ENCODE data around the gene BMP2.

BMP2 gene

DNA sequence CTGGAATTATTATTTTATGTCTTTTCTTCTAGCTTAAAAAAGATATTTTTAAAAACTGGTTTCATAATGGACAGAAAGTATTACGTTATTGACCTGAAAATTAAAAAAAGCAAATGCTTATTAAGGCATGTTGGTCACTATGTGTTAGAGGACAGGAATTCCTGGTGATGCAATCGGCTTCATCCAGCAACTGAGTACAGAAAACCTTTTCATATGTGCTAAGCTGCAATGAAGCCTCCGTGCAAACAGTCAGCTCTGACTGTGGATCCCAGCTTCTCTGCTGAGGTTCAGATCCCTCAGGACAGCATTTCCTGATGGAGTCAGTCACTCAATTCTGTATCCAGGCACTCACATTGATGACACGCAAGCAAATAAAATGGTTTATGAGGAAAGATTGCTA, 22.7 kb upstream of the BMP2 start:
- Histone ChIP-seq H3K27me3 (ENCODE audit: control insufficient read depth, insufficient read depth, low read length) (no peaks in the 10 kb centered on the region), H3K4me3 (ENCODE audit: low read length) (no peak overlapping the region), H3K36me3 (ENCODE audit: control insufficient read depth, insufficient read depth, low read length) (no peaks in the 10 kb centered on the region), H3K9ac (ENCODE audit: low read length) (no peak overlapping the region), H3K4me1 (ENCODE audit: control insufficient read depth, insufficient read depth, low read length) (no peaks in the 10 kb centered on the region), H3K27ac (ENCODE audit: low read depth, low read length) (no peak overlapping the region)

DNA sequence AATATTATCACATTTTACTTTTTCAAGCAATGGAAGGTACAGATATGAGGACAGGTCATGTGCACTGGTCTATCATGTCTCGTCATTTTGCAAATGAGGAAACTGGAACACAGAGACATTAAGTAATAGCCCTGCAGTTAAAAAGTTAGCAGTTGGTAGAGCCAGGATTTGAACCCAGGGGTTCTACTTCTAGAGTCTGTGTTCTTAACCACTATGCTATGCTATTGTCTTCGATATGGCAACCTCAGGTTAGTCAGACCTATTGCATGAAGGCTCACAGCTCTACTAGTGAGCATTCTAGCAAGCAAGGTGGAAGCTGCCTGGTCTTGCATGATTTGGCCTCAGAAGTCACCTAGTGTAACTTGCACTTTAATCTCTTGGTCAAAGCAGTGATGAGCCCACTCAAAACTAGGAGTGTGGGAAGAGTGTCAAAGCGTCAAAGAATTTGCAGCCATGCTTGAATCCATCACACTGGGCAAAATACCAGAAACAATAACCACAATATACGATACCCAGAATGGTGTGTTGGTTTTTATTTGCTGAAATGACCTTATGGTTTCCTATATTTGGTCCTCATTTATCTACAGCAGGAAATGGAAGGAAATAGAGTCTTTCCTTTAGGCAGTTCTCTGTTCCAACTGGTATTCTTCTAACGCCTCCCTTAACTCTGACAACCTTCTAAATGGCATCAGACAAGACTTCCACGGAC, 20.4 kb upstream of the BMP2 start:
- H3K9ac ChIP-seq (ENCODE audit: low read length) = no peak overlapping the region
- H3K4me3 ChIP-seq (ENCODE audit: low read length) = no peak overlapping the region
- no peak overlapping the region for H3K27ac ChIP-seq (ENCODE audit: low read depth, low read length)
- H3K4me1 ChIP-seq (ENCODE audit: control insufficient read depth, insufficient read depth, low read length) = no peaks in the 10 kb centered on the region
- no peaks in the 10 kb centered on the region for H3K27me3 ChIP-seq (ENCODE audit: control insufficient read depth, insufficient read depth, low read length)
- no peaks in the 10 kb centered on the region for H3K36me3 ChIP-seq (ENCODE audit: control insufficient read depth, insufficient read depth, low read length)

DNA sequence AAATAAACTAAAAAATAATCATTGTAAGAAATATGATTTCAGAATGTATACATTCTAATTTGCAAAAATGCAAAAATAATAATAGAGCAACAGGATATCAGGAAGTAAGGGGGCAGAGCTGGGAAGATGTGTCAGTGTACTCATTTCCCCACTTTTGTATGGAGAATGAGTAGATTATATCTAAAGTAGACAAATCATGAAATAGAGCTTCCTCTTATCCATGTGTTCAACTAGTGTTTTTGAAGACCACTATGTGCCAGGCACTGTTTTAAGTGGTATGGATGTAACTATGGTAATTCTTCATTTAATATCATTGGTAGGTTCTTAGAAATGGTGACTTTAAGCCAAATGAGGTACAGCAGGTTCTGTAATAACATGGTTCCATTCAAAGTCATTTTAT, 17.0 kb upstream of the BMP2 start:
- no peak overlapping the region for H3K4me3 ChIP-seq (ENCODE audit: low read length)
- no peak overlapping the region for H3K9ac ChIP-seq (ENCODE audit: low read length)
- no peak overlapping the region for H3K27ac ChIP-seq (ENCODE audit: low read depth, low read length)
- H3K27me3 ChIP-seq (ENCODE audit: control insufficient read depth, insufficient read depth, low read length) = no peaks in the 10 kb centered on the region
- no peaks in the 10 kb centered on the region for H3K36me3 ChIP-seq (ENCODE audit: control insufficient read depth, insufficient read depth, low read length)
- no peaks in the 10 kb centered on the region for H3K4me1 ChIP-seq (ENCODE audit: control insufficient read depth, insufficient read depth, low read length)

DNA sequence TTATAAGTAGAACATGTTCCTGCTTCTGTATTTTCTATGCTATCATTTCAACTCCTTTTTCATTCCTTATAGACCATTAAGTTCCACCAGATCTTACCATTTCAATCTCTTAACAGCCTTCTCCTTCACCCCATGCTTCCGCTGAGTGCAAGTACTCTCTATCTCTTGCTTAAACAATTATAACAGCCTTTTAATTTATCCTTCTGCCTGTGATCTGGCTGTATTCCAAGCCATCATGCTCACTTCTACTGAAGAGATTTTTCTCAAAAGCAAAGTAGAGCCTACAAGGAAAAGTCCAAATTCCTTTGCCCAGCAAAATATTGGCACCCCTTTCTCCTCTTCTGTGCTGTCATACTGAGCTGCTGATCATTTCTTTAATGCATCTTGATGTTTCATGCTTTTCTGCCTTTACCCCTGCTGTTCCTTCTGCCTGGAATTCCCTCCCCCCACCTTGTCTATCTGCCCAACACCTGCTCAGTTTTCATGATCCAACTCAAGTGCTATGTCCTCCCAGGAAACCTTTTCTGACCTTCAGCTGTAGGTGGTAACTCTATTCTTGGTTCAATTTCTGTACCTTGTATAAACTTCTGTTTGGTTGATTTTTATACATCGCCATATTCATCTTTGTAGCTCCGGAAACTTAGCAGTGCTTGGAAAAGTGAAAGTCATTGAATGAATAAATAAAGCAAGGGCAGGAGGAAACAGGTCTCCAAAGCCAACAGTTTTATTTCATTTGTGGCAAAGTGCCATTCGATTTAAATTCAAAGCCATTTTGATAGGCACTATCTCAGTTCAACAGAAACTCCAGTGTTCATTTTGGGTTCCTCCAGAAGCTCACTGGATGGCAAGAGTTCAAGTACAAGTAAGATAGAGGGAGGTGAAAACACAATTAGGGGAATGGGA, 10.5 kb upstream of the BMP2 start:
- Histone ChIP-seq H3K36me3 (ENCODE audit: control insufficient read depth, insufficient read depth, low read length) (no peaks in the 10 kb centered on the region), H3K4me3 (ENCODE audit: low read length) (no peak overlapping the region), H3K4me1 (ENCODE audit: control insufficient read depth, insufficient read depth, low read length) (no peaks in the 10 kb centered on the region), H3K27me3 (ENCODE audit: control insufficient read depth, insufficient read depth, low read length) (no peaks in the 10 kb centered on the region), H3K9ac (ENCODE audit: low read length) (no peak overlapping the region), H3K27ac (ENCODE audit: low read depth, low read length) (no peak overlapping the region)

- no peak overlapping the region for H3K9ac ChIP-seq (ENCODE audit: low read length)
- no peaks in the 10 kb centered on the region for H3K4me1 ChIP-seq (ENCODE audit: control insufficient read depth, insufficient read depth, low read length)
- H3K4me3 ChIP-seq (ENCODE audit: low read length) = no peak overlapping the region
- no peaks in the 10 kb centered on the region for H3K27me3 ChIP-seq (ENCODE audit: control insufficient read depth, insufficient read depth, low read length)
- no peak overlapping the region for H3K27ac ChIP-seq (ENCODE audit: low read depth, low read length)
- H3K36me3 ChIP-seq (ENCODE audit: control insufficient read depth, insufficient read depth, low read length) = no peaks in the 10 kb centered on the region
Measured at GRCh38 chr20:6764619-6765018, 2.9 kb upstream of the BMP2 start.

GRCh38 chr20:6765469-6766058, 1.9 kb upstream of the BMP2 start:
- H3K36me3 ChIP-seq (ENCODE audit: control insufficient read depth, insufficient read depth, low read length) = no peaks in the 10 kb centered on the region
- H3K27me3 ChIP-seq (ENCODE audit: control insufficient read depth, insufficient read depth, low read length) = no peaks in the 10 kb centered on the region
- no peaks in the 10 kb centered on the region for H3K4me1 ChIP-seq (ENCODE audit: control insufficient read depth, insufficient read depth, low read length)
- H3K27ac ChIP-seq (ENCODE audit: low read depth, low read length) = no peak overlapping the region
- no peak overlapping the region for H3K9ac ChIP-seq (ENCODE audit: low read length)
- H3K4me3 ChIP-seq (ENCODE audit: low read length) = no peak overlapping the region

GRCh38 chr20:6766433-6766832, 1.1 kb upstream of the BMP2 start:
- H3K27me3 ChIP-seq (ENCODE audit: control insufficient read depth, insufficient read depth, low read length) = no peaks in the 10 kb centered on the region
- H3K27ac ChIP-seq (ENCODE audit: low read depth, low read length) = no peak overlapping the region

DNA sequence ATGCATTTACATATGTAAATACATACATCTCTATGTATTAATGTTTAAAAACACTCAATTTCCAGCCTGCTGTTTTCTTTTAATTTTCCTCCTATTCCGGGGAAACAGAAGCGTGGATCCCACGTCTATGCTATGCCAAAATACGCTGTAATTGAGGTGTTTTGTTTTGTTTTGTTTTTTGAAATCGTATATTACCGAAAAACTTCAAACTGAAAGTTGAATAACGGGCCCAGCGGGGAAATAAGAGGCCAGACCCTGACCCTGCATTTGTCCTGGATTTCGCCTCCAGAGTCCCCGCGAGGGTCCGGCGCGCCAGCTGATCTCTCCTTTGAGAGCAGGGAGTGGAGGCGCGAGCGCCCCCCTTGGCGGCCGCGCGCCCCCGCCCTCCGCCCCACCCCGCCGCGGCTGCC, 355 bp upstream of the BMP2 start:
- Histone ChIP-seq H3K4me1 (ENCODE audit: control insufficient read depth, insufficient read depth, low read length) (no peaks in the 10 kb centered on the region), H3K9ac (ENCODE audit: low read length) (no peak overlapping the region), H3K27ac (ENCODE audit: low read depth, low read length) (no peak overlapping the region), H3K4me3 (ENCODE audit: low read length) (peak overlapping the region; percentile 57), H3K36me3 (ENCODE audit: control insufficient read depth, insufficient read depth, low read length) (no peaks in the 10 kb centered on the region), H3K27me3 (ENCODE audit: control insufficient read depth, insufficient read depth, low read length) (no peaks in the 10 kb centered on the region)

More at GRCh38 chr20:6766433-6766832, 1.1 kb upstream of the BMP2 start:
- Histone ChIP-seq H3K4me1 (ENCODE audit: control insufficient read depth, insufficient read depth, low read length) (no peaks in the 10 kb centered on the region), H3K36me3 (ENCODE audit: control insufficient read depth, insufficient read depth, low read length) (no peaks in the 10 kb centered on the region), H3K4me3 (ENCODE audit: low read length) (no peak overlapping the region), H3K9ac (ENCODE audit: low read length) (no peak overlapping the region)

GRCh38 chr20:6768228-6769140, 998 bp downstream of the BMP2 start:
- Histone ChIP-seq H3K27ac (ENCODE audit: low read depth, low read length) (no peak overlapping the region), H3K4me3 (ENCODE audit: low read length) (peak overlapping the region; percentile 76), H3K27me3 (ENCODE audit: control insufficient read depth, insufficient read depth, low read length) (no peaks in the 10 kb centered on the region), H3K36me3 (ENCODE audit: control insufficient read depth, insufficient read depth, low read length) (no peaks in the 10 kb centered on the region), H3K4me1 (ENCODE audit: control insufficient read depth, insufficient read depth, low read length) (no peaks in the 10 kb centered on the region), H3K9ac (ENCODE audit: low read length) (peak overlapping the region; percentile 24)

DNA sequence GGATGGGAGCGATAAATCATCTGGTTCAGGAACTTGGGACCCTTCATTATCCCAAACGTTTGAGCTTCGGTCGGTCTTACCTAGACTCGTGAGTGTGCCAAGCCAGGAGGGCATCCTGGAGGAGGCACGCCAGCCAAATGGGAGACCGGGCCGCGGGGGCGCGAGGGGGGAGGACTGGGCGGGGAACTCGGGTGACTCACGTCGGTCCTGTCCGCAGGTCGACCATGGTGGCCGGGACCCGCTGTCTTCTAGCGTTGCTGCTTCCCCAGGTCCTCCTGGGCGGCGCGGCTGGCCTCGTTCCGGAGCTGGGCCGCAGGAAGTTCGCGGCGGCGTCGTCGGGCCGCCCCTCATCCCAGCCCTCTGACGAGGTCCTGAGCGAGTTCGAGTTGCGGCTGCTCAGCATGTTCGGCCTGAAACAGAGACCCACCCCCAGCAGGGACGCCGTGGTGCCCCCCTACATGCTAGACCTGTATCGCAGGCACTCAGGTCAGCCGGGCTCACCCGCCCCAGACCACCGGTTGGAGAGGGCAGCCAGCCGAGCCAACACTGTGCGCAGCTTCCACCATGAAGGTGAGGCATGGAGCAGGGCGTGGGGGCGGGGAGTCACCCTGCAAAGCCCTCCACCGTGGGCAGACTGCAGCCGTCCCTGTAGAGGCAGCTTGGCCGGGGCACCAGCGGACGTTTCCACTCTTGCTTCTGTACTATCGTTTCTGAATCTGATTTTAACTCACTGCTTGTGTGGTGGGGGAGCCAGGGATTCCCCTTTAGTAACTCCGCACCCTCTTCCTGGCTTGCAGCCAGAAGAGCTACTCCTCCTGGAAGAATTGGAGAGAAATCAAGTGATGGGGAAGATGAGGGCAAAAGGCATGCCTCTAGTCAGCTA, 2.7 kb downstream of the BMP2 start:
- Histone ChIP-seq H3K27me3 (ENCODE audit: control insufficient read depth, insufficient read depth, low read length) (no peaks in the 10 kb centered on the region), H3K36me3 (ENCODE audit: control insufficient read depth, insufficient read depth, low read length) (no peaks in the 10 kb centered on the region), H3K27ac (ENCODE audit: low read depth, low read length) (no peak overlapping the region)

GRCh38 chr20:6770786-6771100, 3.3 kb downstream of the BMP2 start:
- Histone ChIP-seq H3K36me3 (ENCODE audit: control insufficient read depth, insufficient read depth, low read length) (no peaks in the 10 kb centered on the region), H3K4me3 (ENCODE audit: low read length) (peak overlapping the region; percentile 76), H3K27ac (ENCODE audit: low read depth, low read length) (no peak overlapping the region), H3K9ac (ENCODE audit: low read length) (no peak overlapping the region), H3K4me1 (ENCODE audit: control insufficient read depth, insufficient read depth, low read length) (no peaks in the 10 kb centered on the region), H3K27me3 (ENCODE audit: control insufficient read depth, insufficient read depth, low read length) (no peaks in the 10 kb centered on the region)

More for the DNA sequence above, 2.7 kb downstream of the BMP2 start:
- H3K4me3 ChIP-seq (ENCODE audit: low read length) = peak overlapping the region; percentile 76
- H3K4me1 ChIP-seq (ENCODE audit: control insufficient read depth, insufficient read depth, low read length) = no peaks in the 10 kb centered on the region
- H3K9ac ChIP-seq (ENCODE audit: low read length) = no peak overlapping the region

Data from rectal smooth muscle tissue (tissue), 1 donor.